Retina (tissue), 1 donor: Measurements from ENCODE around the gene ADPRS.

ENCODE experiments used
- DNase-seq: peaks from one replicate; pipeline ENCODE4 v3.0.0-alpha.2; 2016

Gene ADPRS

DNA sequence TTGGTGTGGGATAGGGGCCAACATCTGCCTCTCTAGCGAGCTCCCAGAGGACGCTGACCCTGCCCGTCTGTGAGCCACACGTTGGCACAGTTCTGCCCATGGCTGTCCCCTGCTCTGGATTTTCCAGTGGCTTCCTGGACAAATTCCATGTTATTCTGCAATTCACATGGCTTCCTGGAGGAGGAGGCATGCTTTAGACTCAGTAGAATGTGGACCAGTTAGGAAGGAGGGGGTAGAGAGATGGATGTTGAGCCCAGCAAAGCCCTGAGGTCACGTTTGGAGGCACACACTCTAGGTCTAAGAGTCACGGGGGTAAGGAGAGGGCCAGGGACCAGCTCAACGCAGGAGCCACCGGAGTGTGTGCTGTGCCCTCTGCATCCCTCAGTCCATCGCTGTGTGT lies 24.1 kb downstream of the ADPRS start:
- no peak for DNase-seq

DNA sequence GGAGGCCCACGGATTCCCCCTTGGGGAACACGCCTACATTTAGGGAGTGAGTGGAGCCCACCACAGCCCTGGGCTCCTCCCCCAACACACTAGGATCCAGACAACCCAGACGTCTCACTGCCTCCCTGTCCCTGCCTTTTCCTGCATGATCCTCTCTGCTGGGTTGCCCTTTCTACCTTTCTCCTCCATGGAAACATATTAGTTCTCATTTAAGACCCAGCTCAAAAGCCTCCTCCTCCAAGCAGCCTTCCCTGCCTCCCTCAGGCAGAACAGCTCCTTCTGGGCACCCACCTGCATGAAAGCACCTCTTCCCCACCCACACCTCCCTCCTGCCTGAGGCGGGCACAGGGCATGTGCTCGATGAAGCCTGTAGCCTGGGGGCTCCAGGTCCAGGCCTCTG lies 25.7 kb downstream of the ADPRS start:
- no peak for DNase-seq

DNA sequence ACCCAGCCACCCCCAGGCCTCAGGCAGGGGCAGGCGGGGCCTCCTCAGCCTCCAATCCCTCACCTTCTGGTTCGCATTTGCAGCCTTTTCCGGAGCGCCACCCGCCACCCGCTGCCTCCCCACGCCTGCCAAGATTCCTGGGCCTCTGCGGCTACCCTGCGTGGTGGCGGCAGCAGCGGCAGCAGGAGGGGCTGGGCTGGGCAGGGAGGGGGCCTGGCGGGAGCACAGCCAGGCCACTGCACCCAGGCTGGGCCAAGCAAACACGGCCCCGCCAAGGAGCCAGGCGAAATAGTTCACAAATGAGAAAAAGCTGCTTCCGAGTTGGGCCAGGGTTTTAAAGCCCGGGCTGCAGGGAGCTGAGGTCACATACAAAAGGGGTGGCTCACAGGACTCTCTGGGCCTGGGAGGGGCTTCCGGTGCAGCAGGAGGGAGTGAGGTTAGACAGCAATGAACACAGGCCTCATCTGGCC lies 26.5 kb downstream of the ADPRS start:
- DNase-seq = peak; percentile 52

DNA sequence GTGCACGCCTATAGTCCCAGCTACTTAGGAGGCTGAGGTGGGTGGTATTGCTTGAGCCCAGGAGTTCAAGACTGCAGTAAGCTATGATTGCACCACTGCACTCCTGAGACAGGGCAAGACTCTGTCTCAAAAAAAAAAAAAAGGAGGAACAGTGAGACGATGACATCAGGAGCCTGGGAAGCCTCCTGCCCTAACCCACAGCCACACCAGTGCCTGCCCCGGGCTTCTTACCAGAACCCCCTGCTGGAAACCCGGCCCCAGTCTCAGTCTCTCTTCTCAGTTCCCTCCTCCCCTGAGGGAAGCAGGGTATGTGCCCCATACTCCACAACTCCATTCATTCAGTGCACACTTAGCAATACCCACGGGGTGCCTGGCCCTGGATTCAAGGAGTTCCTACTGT lies 27.2 kb downstream of the ADPRS start:
- DNase-seq = no peak

DNA sequence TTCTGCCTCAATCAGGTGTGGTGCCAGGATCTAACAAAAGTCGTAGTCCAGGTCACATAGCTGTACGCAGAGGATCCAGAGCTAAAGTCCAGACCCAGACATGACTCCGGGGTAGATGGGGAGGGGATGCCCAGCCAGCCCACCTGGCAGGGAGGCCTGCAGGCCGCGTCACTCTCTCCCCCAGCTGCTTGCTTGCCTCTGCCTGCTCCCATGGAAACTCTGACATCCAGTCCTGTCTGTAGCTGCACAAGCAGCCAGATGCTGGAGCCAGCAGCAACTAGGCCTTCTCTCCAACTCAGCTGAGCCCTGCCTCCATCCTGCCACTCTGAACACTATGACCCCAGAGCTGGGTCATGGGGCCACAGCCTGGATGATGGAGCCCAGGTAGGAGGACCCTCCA lies 28.2 kb downstream of the ADPRS start:
- no peak for DNase-seq

DNA sequence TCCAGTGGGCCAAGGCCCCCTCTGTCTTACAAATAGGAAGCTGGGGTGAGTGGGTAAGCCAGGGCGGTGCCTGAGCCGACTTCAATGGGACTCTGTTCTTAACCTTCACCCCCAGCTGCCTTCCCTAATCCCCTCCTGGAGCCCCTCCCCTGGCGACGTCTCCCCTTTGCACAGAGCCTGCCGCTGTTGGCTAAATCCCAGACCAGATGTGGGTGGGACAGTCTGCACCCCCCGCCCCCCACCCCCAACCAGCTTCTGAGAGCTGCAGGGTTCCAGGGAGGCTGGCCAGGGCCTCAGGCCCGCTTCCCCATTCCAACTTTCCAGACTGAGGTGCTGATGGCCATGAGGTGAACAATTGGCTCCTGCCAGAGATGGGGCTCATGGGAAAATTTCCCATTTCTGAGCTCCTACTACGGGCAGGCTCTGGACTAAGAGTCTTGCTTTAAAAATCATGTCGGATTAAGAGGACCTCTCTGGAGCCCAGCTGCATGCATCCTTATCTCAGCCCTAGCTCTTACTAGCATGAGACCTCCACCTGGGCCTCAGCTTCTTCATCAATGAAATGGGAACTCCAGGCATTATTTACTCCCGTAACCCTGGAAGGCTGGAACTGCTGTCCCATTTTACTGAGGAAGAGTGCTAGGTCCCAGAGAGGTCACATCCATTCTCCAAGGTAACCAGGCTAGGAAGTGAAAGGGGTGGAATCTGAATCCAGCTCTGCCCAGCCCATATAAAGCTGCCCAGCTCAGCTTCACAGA lies 29.9 kb downstream of the ADPRS start:
- no peak for DNase-seq

DNA sequence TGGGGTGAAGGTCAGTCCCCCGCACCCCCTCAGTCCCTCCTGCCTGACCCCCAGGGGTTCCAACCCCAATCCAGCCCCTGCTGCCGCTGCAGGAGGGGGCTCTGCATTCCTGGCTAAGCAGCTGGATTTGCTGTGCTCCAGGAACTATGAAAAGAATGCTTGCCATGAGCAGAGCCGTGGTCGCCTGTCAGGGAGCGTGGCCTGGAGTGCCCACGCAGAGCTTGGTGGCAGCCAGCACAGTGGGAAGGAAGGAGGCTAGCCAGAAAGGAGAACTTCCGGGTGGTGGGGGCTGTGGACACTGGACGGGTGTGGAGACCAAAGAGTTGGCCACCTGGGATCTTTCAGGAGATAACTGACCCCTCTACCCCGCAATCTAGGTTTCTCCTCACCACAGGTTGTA lies 30.8 kb downstream of the ADPRS start:
- DNase-seq = no peak

DNA sequence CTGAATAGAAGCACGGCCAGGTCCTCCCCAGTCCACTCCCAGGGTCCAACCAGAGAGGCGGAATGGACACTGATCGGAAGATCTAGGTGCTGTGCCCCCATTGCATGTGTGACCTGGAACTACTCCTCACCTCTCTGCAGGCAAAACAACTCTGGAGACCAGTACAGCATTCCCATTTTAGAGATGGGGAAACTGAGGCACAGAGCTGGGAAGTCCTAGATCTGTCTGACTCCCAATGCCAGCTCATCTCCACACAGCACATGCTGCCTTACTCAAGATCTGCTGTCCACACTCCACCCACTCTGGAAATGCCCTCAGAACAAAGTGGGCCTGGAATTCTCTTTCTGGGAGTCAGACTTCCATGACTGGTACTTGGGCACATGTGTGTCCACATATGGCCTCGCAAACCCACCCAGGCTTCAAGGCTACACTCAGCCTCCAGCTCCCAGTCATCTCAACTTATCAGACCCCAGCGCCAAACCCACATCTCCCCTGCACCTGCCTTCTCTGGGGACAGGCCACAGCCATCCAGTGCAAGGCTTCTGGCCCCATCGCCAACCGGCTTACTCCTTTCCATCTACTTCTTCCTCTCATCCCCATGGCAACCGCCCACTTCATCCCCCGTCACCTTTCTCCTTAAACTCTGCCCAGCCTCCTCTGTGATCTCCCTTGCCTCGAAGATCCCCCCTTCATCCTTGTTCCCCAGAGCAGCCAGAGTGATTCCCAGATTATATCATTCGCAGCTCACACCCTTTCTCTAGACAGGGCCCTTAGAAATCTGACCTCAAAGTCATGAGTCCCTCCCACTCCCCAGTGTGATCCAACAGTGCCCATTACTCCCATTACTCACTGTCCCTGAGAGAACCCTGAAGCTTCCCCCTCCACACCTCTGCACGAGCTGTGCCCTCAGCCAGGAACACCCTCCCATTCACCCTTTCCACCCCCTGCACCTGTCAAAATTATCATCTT lies 33.7 kb downstream of the ADPRS start:
- no peak for DNase-seq

DNA sequence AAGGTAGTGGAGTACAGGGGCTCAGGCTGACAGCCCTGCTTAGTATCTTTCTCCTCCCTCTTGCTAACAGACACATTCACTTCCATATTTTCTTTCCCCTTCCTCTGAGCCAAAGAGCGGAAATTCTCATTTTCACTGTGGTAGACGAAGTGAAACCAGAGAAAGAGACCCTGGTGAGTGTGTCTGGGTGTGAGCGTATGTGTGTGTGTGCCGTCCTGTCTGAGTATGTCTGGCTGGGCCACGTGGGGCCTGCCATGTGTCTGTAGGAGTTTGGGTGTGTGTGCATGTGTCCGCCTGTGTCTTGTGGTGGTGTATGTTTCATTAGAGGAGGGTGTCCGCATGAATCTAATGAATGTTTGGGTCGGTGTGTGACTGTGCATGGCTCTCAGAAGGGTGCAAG lies 34.7 kb downstream of the ADPRS start:
- DNase-seq = no peak

DNA sequence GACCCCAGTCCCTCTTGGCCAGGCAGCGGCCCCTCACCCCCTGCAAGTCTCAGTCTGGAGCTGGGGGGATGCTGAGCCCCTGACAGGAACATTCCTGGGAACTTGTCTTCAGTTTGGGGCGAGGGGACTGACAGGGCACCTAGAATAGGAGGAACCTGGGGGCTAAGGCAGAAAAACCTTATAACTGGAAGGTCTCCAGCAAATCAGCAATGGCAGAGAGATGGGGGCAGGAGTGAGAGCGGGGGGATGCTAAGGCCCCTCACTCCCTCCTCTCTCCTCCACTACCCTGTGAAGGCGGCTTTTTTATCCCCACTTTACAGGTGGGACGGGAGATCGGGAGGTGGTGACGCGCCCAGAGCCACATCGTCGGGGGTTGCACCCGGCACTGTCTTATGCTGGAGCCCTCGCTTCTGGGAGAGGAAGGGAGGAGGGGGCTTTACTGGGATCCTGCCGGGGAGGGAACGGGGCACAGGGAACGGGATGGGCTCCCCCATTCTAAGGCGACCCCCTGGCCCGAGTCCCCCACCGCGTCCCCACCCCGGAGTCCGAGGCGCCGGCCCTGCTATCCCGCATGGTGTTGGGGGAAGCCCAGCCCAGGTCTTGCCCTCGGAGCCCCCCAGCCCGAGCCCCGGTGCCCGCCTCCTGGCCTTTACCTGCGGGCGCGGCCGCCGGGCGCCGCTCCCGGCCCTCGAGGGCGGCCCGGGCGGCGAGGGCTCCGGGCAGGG lies 35.9 kb downstream of the ADPRS start:
- DNase-seq = peak; percentile 20

DNA sequence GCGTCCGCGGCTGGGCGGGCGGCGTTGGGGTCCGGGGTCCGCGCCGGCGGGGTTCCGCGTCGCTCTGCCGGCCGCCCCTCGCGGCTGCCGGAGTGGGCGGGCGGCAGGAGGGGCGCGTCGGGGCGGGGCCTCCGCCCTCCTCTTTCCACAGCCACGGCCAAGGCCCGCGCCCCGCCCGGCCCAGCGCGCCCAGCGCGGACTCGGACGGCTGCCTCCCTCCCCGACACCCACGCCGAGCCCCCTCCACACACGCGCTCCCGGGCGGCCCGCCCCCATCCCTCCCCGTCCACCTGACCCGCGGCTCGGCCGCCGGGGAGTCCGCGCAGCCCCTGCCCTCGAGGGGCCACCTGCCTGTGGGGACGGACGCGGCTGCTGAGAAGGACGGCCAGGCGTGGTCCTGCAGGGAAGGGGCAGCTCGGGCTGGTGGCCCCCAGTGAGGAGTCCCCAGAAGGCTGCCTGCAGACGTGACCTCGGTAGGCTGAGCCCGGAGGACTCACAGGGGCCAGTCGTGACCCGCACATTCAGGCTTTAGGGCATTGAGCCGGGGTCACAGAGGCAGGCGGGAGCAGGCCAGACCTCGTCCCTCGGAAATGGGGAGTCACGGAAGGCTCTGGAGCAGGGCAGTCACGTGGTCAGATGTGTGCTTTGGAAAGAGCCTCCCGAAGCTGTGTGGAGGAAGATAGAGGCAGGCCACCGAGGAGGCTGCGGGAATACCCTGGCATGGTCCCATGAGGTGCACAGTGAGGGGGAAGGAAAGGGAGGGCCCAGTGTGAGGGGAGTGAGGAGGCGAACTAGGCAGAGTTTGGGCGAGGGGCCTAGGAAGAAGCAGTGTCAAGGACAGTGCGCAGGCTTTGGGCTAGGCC lies 36.7 kb downstream of the ADPRS start, which contains the start of gene COL8A2:
TSS of gene COL8A2 (minus strand) at position 94 of the 863 bp plus-strand sequence. CDS start 24,980 bp downstream, outside the sequence.
- DNase-seq = peak; percentile 44

DNA sequence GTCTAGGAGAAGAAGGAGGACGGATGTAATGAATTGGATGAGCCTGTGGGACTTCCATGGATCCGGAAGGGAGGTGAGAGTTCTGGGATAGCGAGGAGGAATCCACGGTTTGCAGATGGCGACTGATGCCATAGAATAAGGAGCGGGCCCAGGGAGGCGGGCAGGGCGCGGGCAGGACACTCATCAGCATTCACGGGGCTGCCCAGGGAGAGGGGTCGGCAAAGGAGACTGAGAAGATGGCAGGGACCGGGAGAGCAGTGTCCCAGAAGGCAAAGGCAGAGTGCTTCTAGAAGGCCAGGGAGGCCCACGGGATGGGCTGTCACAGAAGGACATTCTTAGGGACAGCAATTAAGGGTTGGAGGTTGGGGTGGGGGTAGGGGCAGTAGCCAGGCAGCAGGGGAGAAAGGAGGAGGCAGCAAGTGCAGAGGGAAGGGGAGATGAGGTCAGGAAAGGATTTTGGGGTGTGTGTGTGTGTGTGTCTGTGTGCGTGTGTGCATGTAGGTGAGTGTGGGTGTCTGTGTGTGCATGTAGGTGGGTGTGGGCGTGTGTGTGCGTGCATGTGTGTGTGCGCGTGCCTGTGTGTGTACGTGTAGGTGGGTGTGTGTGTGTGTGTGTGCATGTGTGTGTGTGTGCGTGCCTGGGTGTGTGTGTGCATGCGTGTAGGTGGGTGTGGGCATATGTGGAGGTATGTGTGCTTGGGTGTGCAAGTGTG lies 37.5 kb downstream of the ADPRS start:
- peak; percentile 28 for DNase-seq

DNA sequence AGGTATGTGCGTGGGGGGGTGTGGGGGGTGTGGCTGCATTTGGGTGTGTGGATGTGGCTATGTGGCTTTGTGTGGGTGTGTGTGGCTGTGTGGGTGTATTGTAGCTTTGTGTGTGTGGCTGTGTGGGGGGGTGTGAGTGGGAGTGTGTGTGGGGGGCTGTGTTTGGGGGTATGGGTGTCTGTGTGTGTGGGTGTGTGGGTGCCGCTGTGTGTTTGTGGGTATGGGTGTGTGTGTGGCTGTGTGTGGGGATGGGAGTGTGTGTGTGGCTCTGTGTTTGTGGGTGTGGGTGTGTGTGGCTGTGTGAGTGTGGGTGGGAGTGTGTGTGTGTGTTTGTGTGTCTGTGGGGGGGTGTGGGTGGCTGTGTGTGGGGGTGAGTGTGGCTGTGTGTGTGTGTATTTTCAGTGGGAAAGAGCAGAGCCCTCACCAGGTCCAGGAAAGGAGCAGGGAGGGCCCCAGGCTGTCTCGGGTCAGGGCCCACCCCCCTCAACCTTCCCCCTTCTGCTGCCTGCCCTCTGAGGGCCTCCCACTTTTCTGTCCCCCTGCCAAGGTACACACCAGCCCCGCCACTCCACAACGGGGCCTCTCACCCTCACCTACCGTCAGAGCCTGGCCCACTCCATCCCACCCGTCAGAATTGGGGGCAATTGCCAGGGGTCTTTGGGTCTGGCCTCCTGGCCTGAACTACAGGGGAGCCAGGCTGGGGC lies 38.3 kb downstream of the ADPRS start:
- DNase-seq = no peak

DNA sequence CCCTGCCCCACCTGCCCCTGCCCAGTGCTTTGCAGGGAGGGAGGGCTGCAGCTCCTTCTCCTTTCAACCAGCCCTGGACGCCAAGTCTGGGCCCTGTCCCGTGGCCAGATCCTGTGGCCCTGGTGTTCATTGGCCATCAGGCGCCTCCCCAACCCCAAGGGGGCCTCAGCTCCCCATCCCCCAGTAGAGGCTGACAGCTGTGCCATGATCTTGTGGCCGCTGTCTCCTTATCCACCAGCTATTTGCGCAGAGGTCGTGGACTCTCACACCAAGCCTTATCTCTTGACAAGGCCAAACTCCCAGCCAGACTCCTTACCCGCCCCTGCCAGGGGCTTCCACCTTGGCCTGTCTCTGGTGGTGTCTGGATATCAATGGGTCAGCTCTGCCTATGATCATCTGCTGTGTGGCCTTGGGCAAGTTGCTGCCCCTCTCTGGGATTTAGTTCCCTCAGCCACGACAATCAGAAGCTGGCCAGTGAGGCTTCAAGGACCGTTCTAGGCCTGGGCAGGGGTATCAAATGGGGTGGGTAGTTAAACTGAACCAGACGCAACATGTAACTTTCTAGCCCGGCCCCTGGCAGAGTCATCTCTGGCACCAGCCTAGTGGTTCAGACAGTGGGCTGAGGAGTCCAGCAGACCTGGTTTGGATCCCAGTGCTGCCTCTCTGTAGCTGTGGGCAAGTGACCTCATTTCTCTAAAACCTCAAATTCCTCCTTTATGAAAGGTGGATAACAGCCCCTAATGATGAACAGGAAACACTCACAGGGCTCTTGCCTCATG lies 39.6 kb downstream of the ADPRS start:
- no peak for DNase-seq

DNA sequence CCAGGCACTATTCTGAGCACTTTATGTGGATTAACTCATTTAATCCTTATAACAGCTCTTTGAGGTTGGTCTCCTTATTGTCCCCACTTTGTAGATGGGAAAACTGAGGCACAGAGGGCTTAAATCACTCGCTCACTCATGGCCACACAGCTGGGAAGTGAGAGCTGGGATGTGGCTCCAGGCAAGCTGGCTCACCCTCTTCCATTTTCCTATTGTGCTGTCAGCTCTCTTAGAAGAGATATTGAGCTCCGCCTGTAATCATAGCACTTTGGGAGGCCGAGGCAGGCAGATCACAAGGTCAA lies 40.2 kb downstream of the ADPRS start:
- no peak for DNase-seq

DNA sequence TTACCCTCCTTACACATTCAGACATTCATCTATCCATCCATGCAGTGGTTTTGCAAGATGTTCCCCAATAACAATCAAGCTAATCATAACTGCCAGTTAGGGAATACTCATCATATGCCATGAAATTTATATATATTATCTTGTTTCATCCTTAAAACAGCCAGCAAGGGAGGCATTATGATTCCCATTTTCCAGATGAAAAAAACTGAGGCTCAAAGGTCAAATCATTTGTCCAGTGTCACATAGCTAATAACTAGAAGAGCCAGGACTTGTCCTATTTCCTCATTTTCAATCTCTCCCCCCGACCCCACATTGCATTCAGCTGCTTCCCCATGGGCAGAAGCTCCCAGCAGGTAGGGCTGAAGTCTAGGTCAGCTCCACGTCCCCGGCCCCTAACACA lies 43.3 kb downstream of the ADPRS start:
- no peak for DNase-seq

DNA sequence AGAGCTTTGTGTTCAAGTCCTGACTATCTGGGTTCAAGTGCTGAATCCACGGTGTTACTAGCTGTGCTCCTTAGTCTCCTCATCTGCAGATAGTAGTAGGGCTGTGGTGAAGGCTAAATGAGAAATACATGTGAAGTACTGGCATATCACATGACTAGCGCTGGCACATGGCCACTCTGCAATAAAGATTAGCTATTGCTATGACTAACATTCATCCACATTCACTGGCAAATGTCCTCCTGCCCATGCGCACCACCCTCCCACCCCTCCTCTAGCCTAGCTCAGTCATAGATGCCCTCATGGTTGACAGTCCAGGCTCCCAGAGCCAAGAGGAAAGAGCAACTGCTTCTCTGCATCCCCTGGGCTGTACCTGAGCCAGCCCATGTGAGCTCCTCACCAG lies 44.8 kb downstream of the ADPRS start:
- no peak for DNase-seq

DNA sequence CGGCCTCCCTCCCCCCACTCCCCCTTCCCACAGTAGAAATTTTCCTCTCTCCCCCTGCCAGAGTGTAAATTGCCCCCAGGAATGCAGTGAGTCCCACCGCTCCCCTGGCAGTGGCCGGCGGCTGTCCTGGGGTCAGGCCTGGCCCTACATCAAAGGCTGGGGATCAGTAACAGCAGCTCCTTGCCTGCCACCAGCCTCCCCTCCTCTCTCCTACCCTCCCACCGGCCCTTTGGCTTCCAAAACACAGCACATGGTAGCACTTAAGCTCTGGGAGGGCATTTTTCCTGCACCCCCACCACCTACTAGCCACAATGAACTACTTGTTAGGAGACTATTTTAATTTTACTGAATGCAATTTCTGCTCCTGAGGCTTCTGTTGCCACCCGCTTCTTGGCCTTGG lies 45.3 kb downstream of the ADPRS start:
- no peak for DNase-seq

DNA sequence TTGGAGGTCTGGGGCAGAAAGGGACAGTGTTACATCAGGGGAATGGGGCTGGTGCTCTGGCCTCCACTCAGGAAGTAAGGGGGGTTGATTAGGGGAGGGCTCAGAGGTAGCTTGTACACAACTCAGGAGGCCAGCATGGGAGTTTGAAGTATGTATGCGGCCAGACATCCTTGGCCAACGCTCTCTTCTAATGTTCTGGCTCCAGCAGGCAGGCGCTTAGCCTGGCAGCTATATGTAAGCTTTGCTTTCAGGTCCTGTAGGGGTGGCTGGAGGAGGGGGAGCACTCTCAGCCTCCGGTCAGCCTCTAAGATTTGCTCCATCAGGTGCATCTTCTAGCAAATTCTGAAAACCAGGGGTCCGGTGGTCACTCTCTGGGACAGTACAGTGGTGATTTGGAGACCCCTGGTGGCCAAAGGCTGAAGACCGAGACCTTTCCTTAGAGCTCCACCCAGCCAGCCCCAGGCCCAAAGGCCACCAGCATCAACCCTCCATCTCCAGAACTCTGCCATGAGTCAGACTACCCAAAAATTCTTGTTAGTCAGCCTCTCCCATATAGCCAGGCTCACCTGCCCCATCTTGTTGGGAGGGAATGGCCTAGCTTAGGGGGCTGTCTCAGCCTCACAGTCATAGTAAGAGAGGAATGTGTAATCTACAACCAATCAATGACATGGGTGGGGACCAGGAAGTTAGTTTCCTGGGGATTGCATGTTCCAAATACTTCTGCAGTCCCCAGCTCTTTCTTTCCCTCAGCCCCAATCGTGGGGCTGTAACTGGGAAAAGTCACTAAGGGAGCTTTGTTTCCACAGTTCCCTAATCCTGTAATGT lies 46.0 kb downstream of the ADPRS start:
- peak; percentile 80 for DNase-seq
